Psoas muscle (tissue), 8 donors: ENCODE data around the gene PSD4. TPM values are rescaled to one million over a fixed set of nuclear protein-coding genes. Genes with fewer than 3 reads are reported as not detected.

ENCODE experiments used
- ATAC-seq, 4 donors: fragments of 200-7000 bp; cut with Tn5 transposase; one replicate each; pipeline ENCODE4 v1.9.1; 2020; ENCODE audit warnings: moderate library complexity in 3 of 4, mild to moderate bottlenecking in 2 of 4
- DNase-seq, 2 donors: peaks; one replicate each; pipeline ENCODE4 v3.0.0-alpha.2; 2020
- H3K27ac ChIP-seq: fragments of 200-600 bp; one replicate; pipeline ENCODE4 v1.8.0; 2022
- H3K27me3 ChIP-seq, 3 donors: fragments of 200-600 bp in 1 of 3; one replicate each; pipeline versions ENCODE4 v1.6.1 to v1.8.0; 2013 to 2022; ENCODE audit warnings: low read length in 2 of 3, mild to moderate bottlenecking in 2 of 3, moderate library complexity in 1 of 3; ENCODE audit not compliant: insufficient read depth in 3 of 3
- H3K36me3 ChIP-seq, 2 donors: fragments of 200-600 bp in 1 of 2; one replicate each; pipeline versions ENCODE4 v1.6.1 to v1.8.0; 2013 to 2022; ENCODE audit warnings: low read depth in 1 of 2, mild to moderate bottlenecking in 1 of 2, moderate library complexity in 1 of 2; ENCODE audit not compliant: insufficient read depth in 1 of 2
- H3K4me1 ChIP-seq: fragments of 200-600 bp; one replicate; pipeline ENCODE4 v1.8.0; 2022
- H3K4me3 ChIP-seq: fragments of 200-600 bp; one replicate; pipeline ENCODE4 v1.8.0; 2022; ENCODE audit warnings: mild to moderate bottlenecking
- H3K9me3 ChIP-seq: fragments of 200-600 bp; one replicate; pipeline ENCODE4 v1.8.0; 2022
- WGBS, 3 donors: extraction: QIAGEN DNeasy Blood & Tissue Kit; methylation state at CpG; one replicate each; pipeline versions ENCODE4 v1.1.6 to v1.1.7; 2013; 5-methylcytosine and 5-hydroxymethylcytosine counted together
- intact Hi-C, 2 donors: fragments of 100-400 bp; cut with DNase I; formaldehyde crosslinking; loops; one replicate each; pipeline versions ENCODE4 v1.11.0 to v1.14.2; 2022
- polyA plus RNA-seq, 3 donors: library from polyadenylated mRNA; stranded (reverse); fragments of 200-250 nt; gene quantifications; one replicate each; pipeline ENCODE4 v1.2.3, GENCODE V29; 2013
- total RNA-seq, 4 donors: library from RNA; stranded (reverse); fragmentation: NEBNext Ultra II Directional in 2 of 4; extraction: Animal tissue kit (Norgen Biotek cat#: 25700) in 2 of 4; gene quantifications; one replicate each; pipeline versions ENCODE4 v1.2.1 to v1.2.4, GENCODE V29; 2021 to 2023
- TF ChIP-seq, protein P1 (sequence below): fragments of 200-600 bp; IDR thresholded peaks from one replicate; pipeline ENCODE4 v1.8.0; 2022; ENCODE audit warnings: antibody characterized with exemption
- donor health status: healthy with polysubstance abuse.
- donor health status: DM: no; HTN: no; CAD: no; lungs with moderate emphysema.
- donor health status: Bipolar disorder and iron deficiency.
- donor health status: healthy.
- donor health status: DM: yes; HTN: yes; CAD: no.
- donor health status: DM: no; HTN: no; CAD: no.
- donor health status: DM: no; HTN: no; CAD: no.
- donor health status: DM: yes; HTN: yes; CAD: no.

Gene PSD4
- total and polyA plus RNA-seq, 7 donors: 0.35 to 1.7 (median 0.87) TPM

DNA sequence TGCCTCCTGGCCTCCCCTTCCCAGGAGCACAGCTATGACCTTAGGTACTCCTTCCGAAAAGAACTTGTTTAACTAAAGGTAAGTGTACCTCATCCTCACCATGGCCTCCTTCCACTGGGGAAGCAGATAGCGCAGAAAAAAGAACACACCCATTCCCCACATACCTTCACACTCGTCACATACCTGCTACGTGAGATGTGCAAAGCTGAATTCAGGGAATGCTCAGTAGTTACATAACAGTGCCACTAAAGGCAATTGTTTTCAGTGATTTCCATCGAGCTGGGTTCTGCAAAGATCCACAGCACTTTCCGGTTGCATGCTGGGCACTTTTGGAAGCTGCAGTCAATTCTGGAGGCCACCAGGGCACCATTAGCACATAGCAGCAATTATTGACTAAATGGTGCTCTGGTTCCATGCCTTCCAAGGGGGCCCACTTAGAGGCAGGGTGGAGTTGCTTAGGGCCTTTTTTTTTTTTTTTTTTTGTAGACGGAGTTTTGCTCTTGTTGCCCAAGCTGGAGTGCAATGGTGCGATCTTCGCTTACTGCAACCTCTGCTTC, 63.9 kb downstream of the PSD4 start:
- DNase-seq (no peak), ATAC-seq (no peak)
- peaks cover 20% of the 10 kb centered on the region for H3K4me1 ChIP-seq
- no peak overlapping the region for H3K4me3 ChIP-seq
- WGBS, 3 donors: 76 to 89% (median 88%) methylated on average over 9 of the region's 9 CpGs
- no peaks in the 10 kb centered on the region for H3K9me3 ChIP-seq
- H3K36me3 ChIP-seq: no peaks in the 10 kb centered on the region
- no peaks in the 10 kb centered on the region for H3K27me3 ChIP-seq
- no peak overlapping the region for H3K27ac ChIP-seq
- intact Hi-C loops: loop anchor here in 1 of 2 donors (2.0 kb wide), 1 partner anchor 23 kb away; no protein-coding TSS in a partner anchor
- TF ChIP-seq, protein P1, sequence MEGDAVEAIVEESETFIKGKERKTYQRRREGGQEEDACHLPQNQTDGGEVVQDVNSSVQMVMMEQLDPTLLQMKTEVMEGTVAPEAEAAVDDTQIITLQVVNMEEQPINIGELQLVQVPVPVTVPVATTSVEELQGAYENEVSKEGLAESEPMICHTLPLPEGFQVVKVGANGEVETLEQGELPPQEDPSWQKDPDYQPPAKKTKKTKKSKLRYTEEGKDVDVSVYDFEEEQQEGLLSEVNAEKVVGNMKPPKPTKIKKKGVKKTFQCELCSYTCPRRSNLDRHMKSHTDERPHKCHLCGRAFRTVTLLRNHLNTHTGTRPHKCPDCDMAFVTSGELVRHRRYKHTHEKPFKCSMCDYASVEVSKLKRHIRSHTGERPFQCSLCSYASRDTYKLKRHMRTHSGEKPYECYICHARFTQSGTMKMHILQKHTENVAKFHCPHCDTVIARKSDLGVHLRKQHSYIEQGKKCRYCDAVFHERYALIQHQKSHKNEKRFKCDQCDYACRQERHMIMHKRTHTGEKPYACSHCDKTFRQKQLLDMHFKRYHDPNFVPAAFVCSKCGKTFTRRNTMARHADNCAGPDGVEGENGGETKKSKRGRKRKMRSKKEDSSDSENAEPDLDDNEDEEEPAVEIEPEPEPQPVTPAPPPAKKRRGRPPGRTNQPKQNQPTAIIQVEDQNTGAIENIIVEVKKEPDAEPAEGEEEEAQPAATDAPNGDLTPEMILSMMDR: no peak

DNA sequence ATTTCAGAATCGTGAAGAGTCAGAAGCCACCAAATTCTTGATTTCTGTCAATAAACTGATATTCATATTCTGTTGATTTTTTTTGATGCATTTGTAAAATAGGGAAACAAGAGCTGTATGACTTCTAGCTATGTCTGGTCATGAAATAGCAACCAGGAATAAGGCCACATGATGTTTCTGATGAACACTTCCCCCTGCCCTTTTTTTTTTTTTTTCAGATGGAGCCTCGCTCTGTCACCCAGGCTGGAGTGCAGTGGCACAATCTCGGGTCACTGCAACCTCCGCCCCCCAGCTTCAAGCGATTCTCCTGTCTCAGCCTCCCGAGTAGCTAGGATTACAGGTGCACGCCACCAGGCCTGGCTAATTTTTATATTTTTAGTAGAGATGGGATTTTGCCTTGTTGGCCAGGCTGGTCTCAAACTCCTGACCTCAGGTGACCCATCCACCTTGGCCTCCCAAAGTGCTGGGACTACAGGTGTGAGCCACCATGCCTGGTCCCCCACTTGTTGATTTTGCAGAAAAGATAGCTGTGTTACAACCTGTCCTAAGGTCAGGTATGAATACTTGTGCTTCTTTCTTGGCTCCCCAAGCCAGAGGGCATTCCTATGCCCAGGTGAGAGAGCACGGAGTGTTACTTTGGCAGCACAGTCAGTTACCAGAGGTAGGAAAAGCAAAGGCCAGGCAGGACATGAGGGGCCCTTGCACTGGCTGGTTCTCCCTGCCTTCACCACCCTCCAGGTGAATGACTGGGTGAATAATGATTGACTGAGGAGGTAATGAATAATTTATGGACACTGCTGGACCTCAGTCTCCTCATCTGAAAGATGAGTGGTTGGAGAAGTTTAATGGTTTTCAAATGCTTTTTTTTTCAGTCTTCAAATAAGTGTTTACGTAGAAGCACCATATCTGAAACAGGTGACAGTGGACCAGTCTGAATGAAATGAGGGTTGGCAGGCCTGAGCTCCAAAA, 65.4 kb downstream of the PSD4 start:
- no peaks in the 10 kb centered on the region for H3K36me3 ChIP-seq
- peak overlapping the region; percentile 71 for H3K27ac ChIP-seq
- TF ChIP-seq, protein P1: no peak
- H3K9me3 ChIP-seq: no peaks in the 10 kb centered on the region
- ATAC-seq: no peak
- H3K4me3 ChIP-seq: no peak overlapping the region
- DNase-seq: no peak
- no peaks in the 10 kb centered on the region for H3K27me3 ChIP-seq
- 95 to 96% (median 95%) methylated on average over 9 of the region's 9 CpGs for WGBS, 3 donors
- H3K4me1 ChIP-seq: peaks cover 20% of the 10 kb centered on the region
- intact Hi-C loops: no loop called here

DNA sequence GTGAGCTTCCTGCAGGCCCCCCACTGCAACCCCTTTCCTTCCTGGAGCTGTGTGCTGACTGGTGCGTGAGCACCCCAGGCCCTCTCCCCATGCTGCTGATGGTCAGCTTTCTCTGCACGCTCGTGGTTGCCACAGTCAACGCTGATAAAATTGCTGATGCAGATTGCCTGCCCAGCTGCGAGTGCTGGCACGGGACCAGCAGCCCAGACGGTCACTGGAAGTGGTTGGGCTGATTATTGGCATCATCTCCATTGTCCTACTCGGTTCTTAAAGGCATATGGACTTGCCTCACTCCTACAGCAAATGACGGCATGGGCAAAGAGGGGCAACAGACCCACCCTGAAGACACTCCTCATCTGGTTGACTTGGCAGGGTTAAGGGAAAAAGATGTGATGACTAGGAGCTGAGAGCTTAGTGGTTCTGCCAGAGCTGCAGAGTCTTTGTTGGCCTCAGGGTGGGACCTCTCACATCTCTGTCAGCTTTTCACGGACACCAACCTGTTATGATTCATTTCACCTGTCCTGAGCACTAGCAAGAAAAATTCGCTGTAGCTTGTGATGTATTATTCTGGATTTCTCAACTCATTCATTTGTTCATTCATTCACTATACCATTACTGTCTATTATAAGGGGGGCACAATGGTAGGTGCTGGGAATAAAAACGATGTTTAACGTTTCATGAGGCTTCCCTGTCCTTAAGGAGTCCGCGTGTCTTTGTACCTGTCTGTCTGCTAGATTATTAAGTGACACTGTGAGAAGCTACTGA, 66.6 kb downstream of the PSD4 start:
- TF ChIP-seq, protein P1: no peak
- 12 to 16% (median 14%) methylated on average over 15 of the region's 15 CpGs for WGBS, 3 donors

GRCh38 chr2:113240915-113241911, 67.4 kb downstream of the PSD4 start:
- peak; percentile 86 to 96 (median 92) for ATAC-seq
- TF ChIP-seq, protein P1: no peak
- DNase-seq: peak; percentile 77 to 83
- Histone ChIP-seq H3K36me3 (no peaks in the 10 kb centered on the region), H3K27ac (peak overlapping the region; percentile 71), H3K4me1 (peaks cover 20% of the 10 kb centered on the region), H3K27me3 (no peaks in the 10 kb centered on the region), H3K9me3 (no peaks in the 10 kb centered on the region), H3K4me3 (no peak overlapping the region)
- WGBS, 3 donors: 68 to 73% (median 73%) methylated on average over 18 of the region's 18 CpGs
- intact Hi-C loops: no loop called here

More for the DNA sequence above, 66.6 kb downstream of the PSD4 start:
- peak overlapping the region; percentile 71 for H3K27ac ChIP-seq
- peaks cover 20% of the 10 kb centered on the region for H3K4me1 ChIP-seq
- no peaks in the 10 kb centered on the region for H3K27me3 ChIP-seq
- peak; percentile 89 to 93 for DNase-seq
- H3K36me3 ChIP-seq: no peaks in the 10 kb centered on the region
- H3K9me3 ChIP-seq: no peaks in the 10 kb centered on the region
- H3K4me3 ChIP-seq: no peak overlapping the region
- intact Hi-C loops: no loop called here
- ATAC-seq: peak; percentile 64 to 79 (median 68)
